Left ventricle myocardium inferior (tissue), 1 donor: ENCODE measurements around the gene CHRM5. TPM values are rescaled to one million over a fixed set of nuclear protein-coding genes. Genes with fewer than 3 reads are reported as not detected.

Source experiments
- DNase-seq: peaks from one replicate; pipeline ENCODE4 v3.0.0-alpha.2; 2020
- H3K27ac ChIP-seq: fragments of 200-600 bp; replicated peaks from 2 replicates; pipeline ENCODE4 v1.8.0; 2021
- H3K27me3 ChIP-seq: fragments of 200-600 bp; 2 replicates; pipeline ENCODE4 v1.8.0; 2021; ENCODE audit warnings: low read depth
- H3K36me3 ChIP-seq: fragments of 200-600 bp; 2 replicates; pipeline ENCODE4 v1.8.0; 2021
- H3K4me1 ChIP-seq: fragments of 200-600 bp; 2 replicates; pipeline ENCODE4 v1.8.0; 2021
- H3K4me3 ChIP-seq: fragments of 200-600 bp; 2 replicates; pipeline ENCODE4 v1.8.0; 2021; ENCODE audit warnings: mild to moderate bottlenecking, moderate library complexity
- H3K9me3 ChIP-seq: fragments of 200-600 bp; replicated peaks from 2 replicates; pipeline ENCODE4 v1.8.0; 2021
- CTCF ChIP-seq: fragments of 200-600 bp; IDR thresholded peaks from 2 replicates; pipeline ENCODE4 v1.8.0; 2021; ENCODE audit warnings: antibody characterized with exemption, mild to moderate bottlenecking, borderline replicate concordance
- intact Hi-C: fragments of 100-400 bp; cut with micrococcal nuclease; formaldehyde crosslinking; loops from one replicate; pipeline ENCODE4 v1.11.0; 2022
- total RNA-seq: library from RNA; stranded (reverse); fragmentation: NEBNext Ultra II Directional; extraction: Animal tissue kit (Norgen Biotek cat#: 25700); gene quantifications from one replicate; pipeline ENCODE4 v1.2.1, GENCODE V29; 2021
- donor health status: DM: no; HTN: yes; CAD: no; lungs with severe emphysema.

The CHRM5 gene
- total RNA-seq, 1 donor from 2014 or later = not detected

- no peak overlapping the region for H3K4me3 ChIP-seq
- H3K36me3 ChIP-seq = no peaks in the 10 kb centered on the region
- no peak overlapping the region for H3K27ac ChIP-seq
- intact Hi-C loops = no loop called here
- H3K4me1 ChIP-seq = no peaks in the 10 kb centered on the region
- no peaks in the 10 kb centered on the region for H3K27me3 ChIP-seq
- DNase-seq = no peak
- H3K9me3 ChIP-seq = no peaks in the 10 kb centered on the region
- TF ChIP-seq CTCF = no peak
Measured at GRCh38 chr15:33975022-33975565, 6.8 kb downstream of the CHRM5 start.

- intact Hi-C loops = no loop called here
- H3K4me1 ChIP-seq = peaks cover under 1% of the 10 kb centered on the region
- no peaks in the 10 kb centered on the region for H3K9me3 ChIP-seq
- H3K36me3 ChIP-seq = no peaks in the 10 kb centered on the region
- no peak overlapping the region for H3K27ac ChIP-seq
- H3K27me3 ChIP-seq = no peaks in the 10 kb centered on the region
- no peak overlapping the region for H3K4me3 ChIP-seq
- no peak for TF ChIP-seq CTCF
- DNase-seq = no peak
Measured at GRCh38 chr15:33980159-33980558, 11.9 kb downstream of the CHRM5 start.

GRCh38 chr15:33982516-33982915 lies 14.2 kb downstream of the CHRM5 start:
- intact Hi-C loops = no loop called here
- Histone ChIP-seq H3K27me3 (no peaks in the 10 kb centered on the region), H3K9me3 (no peaks in the 10 kb centered on the region), H3K4me3 (no peak overlapping the region), H3K36me3 (no peaks in the 10 kb centered on the region), H3K4me1 (peaks cover 7% of the 10 kb centered on the region), H3K27ac (no peak overlapping the region)
- no peak for DNase-seq
- TF ChIP-seq CTCF = no peak

- no peak overlapping the region for H3K27ac ChIP-seq
- no peak for DNase-seq
- no peak for TF ChIP-seq CTCF
- peaks cover 12% of the 10 kb centered on the region for H3K4me1 ChIP-seq
- intact Hi-C loops = no loop called here
- no peak overlapping the region for H3K4me3 ChIP-seq
- no peaks in the 10 kb centered on the region for H3K36me3 ChIP-seq
- H3K9me3 ChIP-seq = no peaks in the 10 kb centered on the region
- no peaks in the 10 kb centered on the region for H3K27me3 ChIP-seq
Measured at GRCh38 chr15:33985287-33985686, 17.0 kb downstream of the CHRM5 start.

GRCh38 chr15:33985751-33986150 lies 17.5 kb downstream of the CHRM5 start:
- Histone ChIP-seq H3K4me1 (peaks cover 16% of the 10 kb centered on the region), H3K27me3 (no peaks in the 10 kb centered on the region), H3K27ac (no peak overlapping the region), H3K36me3 (no peaks in the 10 kb centered on the region), H3K4me3 (no peak overlapping the region), H3K9me3 (no peaks in the 10 kb centered on the region)
- no peak for DNase-seq
- no peak for TF ChIP-seq CTCF
- intact Hi-C loops = no loop called here
